Measurements from ENCODE around the gene RNF150.

Gene RNF150

GRCh38 chr4:141174457-141174856 lies 41.2 kb upstream of the RNF150 start:
- TF ChIP-seq POLR2AphosphoS5 (IDR thresholded peaks at IDR 0.05; ENCODE audit: low read depth, low read length) (no peak), TAF1 (IDR thresholded peaks at IDR 0.05; ENCODE audit: borderline replicate concordance, insufficient read depth, low read length) (no peak), REST (IDR thresholded peaks at IDR 0.05; ENCODE audit: insufficient read depth in 1 of 2, low read depth in 2 of 2, low read length in 2 of 2) (no peak), FOXP2 (optimal IDR thresholded peaks at IDR 0.05; ENCODE audit: borderline replicate concordance, extremely low read depth, extremely low read length, insufficient read depth) (no peak), SIN3A (IDR thresholded peaks at IDR 0.05; ENCODE audit: borderline replicate concordance, insufficient read depth, low read length) (no peak)

- TF ChIP-seq SIN3A (IDR thresholded peaks at IDR 0.05; ENCODE audit: borderline replicate concordance, insufficient read depth, low read length) (no peak), TAF1 (IDR thresholded peaks at IDR 0.05; ENCODE audit: borderline replicate concordance, insufficient read depth, low read length) (no peak), FOXP2 (optimal IDR thresholded peaks at IDR 0.05; ENCODE audit: borderline replicate concordance, extremely low read depth, extremely low read length, insufficient read depth) (no peak), POLR2AphosphoS5 (IDR thresholded peaks at IDR 0.05; ENCODE audit: low read depth, low read length) (no peak), REST (IDR thresholded peaks at IDR 0.05; ENCODE audit: insufficient read depth in 1 of 2, low read depth in 2 of 2, low read length in 2 of 2) (no peak)
Measured at GRCh38 chr4:141170671-141171070, 37.4 kb upstream of the RNF150 start.

GRCh38 chr4:141169391-141169790 lies 36.1 kb upstream of the RNF150 start:
- no peak for TF ChIP-seq REST (IDR thresholded peaks at IDR 0.05; ENCODE audit: insufficient read depth in 1 of 2, low read depth in 2 of 2, low read length in 2 of 2)
- no peak for TF ChIP-seq TAF1 (IDR thresholded peaks at IDR 0.05; ENCODE audit: borderline replicate concordance, insufficient read depth, low read length)
- no peak for TF ChIP-seq FOXP2 (optimal IDR thresholded peaks at IDR 0.05; ENCODE audit: borderline replicate concordance, extremely low read depth, extremely low read length, insufficient read depth)
- TF ChIP-seq SIN3A (IDR thresholded peaks at IDR 0.05; ENCODE audit: borderline replicate concordance, insufficient read depth, low read length), result no peak
- TF ChIP-seq POLR2AphosphoS5 (IDR thresholded peaks at IDR 0.05; ENCODE audit: low read depth, low read length), result no peak

GRCh38 chr4:141159027-141159426 lies 25.8 kb upstream of the RNF150 start:
- no peak for TF ChIP-seq TAF1 (IDR thresholded peaks at IDR 0.05; ENCODE audit: borderline replicate concordance, insufficient read depth, low read length)
- TF ChIP-seq REST (IDR thresholded peaks at IDR 0.05; ENCODE audit: insufficient read depth in 1 of 2, low read depth in 2 of 2, low read length in 2 of 2), result no peak
- TF ChIP-seq SIN3A (IDR thresholded peaks at IDR 0.05; ENCODE audit: borderline replicate concordance, insufficient read depth, low read length), result no peak
- no peak for TF ChIP-seq FOXP2 (optimal IDR thresholded peaks at IDR 0.05; ENCODE audit: borderline replicate concordance, extremely low read depth, extremely low read length, insufficient read depth)
- no peak for TF ChIP-seq POLR2AphosphoS5 (IDR thresholded peaks at IDR 0.05; ENCODE audit: low read depth, low read length)

- TF ChIP-seq TAF1 (IDR thresholded peaks at IDR 0.05; ENCODE audit: borderline replicate concordance, insufficient read depth, low read length) (no peak), POLR2AphosphoS5 (IDR thresholded peaks at IDR 0.05; ENCODE audit: low read depth, low read length) (no peak), FOXP2 (optimal IDR thresholded peaks at IDR 0.05; ENCODE audit: borderline replicate concordance, extremely low read depth, extremely low read length, insufficient read depth) (no peak), REST (IDR thresholded peaks at IDR 0.05; ENCODE audit: insufficient read depth in 1 of 2, low read depth in 2 of 2, low read length in 2 of 2) (no peak), SIN3A (IDR thresholded peaks at IDR 0.05; ENCODE audit: borderline replicate concordance, insufficient read depth, low read length) (no peak)
Measured at GRCh38 chr4:141158219-141158618, 24.9 kb upstream of the RNF150 start.
